ENCODE measurements around the gene MARVELD1.

DNA sequence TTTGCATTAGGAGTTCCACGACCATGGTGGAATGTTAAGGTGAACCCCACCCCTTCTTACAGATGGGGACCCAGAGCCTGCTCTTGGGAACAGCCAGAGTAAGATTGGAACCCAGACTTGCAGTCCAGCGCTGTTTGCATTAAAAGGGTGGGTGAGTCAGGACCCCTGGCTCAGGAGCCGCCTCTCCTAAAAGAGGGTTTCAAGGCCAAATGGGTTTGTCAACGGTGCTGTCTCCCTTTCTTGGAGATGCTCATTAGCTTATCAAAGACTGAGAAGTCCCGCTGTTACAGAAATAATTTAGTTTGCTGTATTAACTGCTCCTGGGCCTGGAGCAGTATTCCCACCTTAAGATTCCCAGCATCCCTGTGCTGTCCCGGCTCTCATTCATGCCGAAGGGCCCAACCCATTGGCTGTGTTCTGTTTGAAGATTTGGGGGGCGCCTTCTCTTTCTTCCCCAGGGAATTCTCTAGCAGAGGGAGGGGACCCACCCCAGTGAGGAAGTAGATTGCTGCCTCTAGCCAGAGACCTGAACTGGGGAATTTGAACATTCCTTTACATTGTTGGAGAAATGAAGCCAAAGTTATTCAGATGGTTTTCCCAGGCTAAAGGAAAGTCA is 1.8 kb downstream of the MARVELD1 start:
- TF ChIP-seq FOXJ3 (CRISPR knock-in tag; IDR thresholded peaks at IDR 0.05; ENCODE audit: borderline replicate concordance) (no peak), HCFC1 (IDR thresholded peaks at IDR 0.05; ENCODE audit: low read depth, low read length) (no peak), TCF12 (IDR thresholded peaks at IDR 0.05) (no peak), TCF12 (CRISPR knock-in tag; IDR thresholded peaks at IDR 0.05) (no peak), ZFP37 (CRISPR knock-in tag; IDR thresholded peaks at IDR 0.05; ENCODE audit: borderline replicate concordance) (no peak), POLR2AphosphoS2 (IDR thresholded peaks at IDR 0.05; ENCODE audit: low read depth, low read length) (no peak)

Data from HepG2 (cell line).